ENCODE results near the gene NUDT13. TPM values are rescaled to one million over a fixed set of nuclear protein-coding genes. Genes with fewer than 3 reads are reported as not detected.
A peak's percentile ranks its signal among the peaks of the same experiment; 100 is the strongest.
"Not testable (repeated sequence)": the region's sequence is repeated elsewhere in the genome, so short reads cannot be mapped to it uniquely, and the experiment has no call there.

Gene NUDT13
- total RNA-seq, 1 donor from 2014 or later: 2.2 TPM

- DNase-seq (ENCODE audit: low spot score) (peak; percentile 99), ATAC-seq (peak; percentile 98)
- intact Hi-C loops (cut with DNase I): no loop called here
Observed at GRCh38 chr10:73096449-73097304, 13.6 kb upstream of the NUDT13 start, which contains the start of gene P4HA1. P4HA1 (minus strand) TSS chr10:73096866; CDS start chr10:73074883, 21,983 bp downstream.

- DNase-seq (ENCODE audit: low spot score): no peak
- intact Hi-C loops (cut with DNase I): no loop called here
- no peak for ATAC-seq
Observed at GRCh38 chr10:73097305-73097670, 13.0 kb upstream of the NUDT13 start.

GRCh38 chr10:73099141-73099540 is 11.1 kb upstream of the NUDT13 start:
- ATAC-seq (no peak), DNase-seq (ENCODE audit: low spot score) (no peak)

GRCh38 chr10:73106301-73106700 is 4.0 kb upstream of the NUDT13 start:
- intact Hi-C loops (cut with DNase I): no loop called here
- ATAC-seq (no peak), DNase-seq (ENCODE audit: low spot score) (no peak)

More at GRCh38 chr10:73099141-73099540, 11.1 kb upstream of the NUDT13 start:
- intact Hi-C loops (cut with DNase I): no loop called here

- intact Hi-C loops (cut with DNase I); DNase-seq (ENCODE audit: low spot score): not testable (repeated sequence)
Observed at GRCh38 chr10:73109248-73109652, 1.0 kb upstream of the NUDT13 start.

GRCh38 chr10:73112032-73112431 is 1.8 kb downstream of the NUDT13 start:
- DNase-seq (ENCODE audit: low spot score); ATAC-seq; intact Hi-C loops (cut with DNase I): not testable (repeated sequence)

More at GRCh38 chr10:73109248-73109652, 1.0 kb upstream of the NUDT13 start:
- not testable (repeated sequence) for ATAC-seq

GRCh38 chr10:73113551-73113950 is 3.3 kb downstream of the NUDT13 start:
- intact Hi-C loops (cut with DNase I): no loop called here
- DNase-seq (ENCODE audit: low spot score) (no peak), ATAC-seq (no peak)

- ATAC-seq: no peak
- intact Hi-C loops (cut with DNase I): no loop called here
- DNase-seq (ENCODE audit: low spot score): no peak
Observed at GRCh38 chr10:73116017-73116416, 5.8 kb downstream of the NUDT13 start.

GRCh38 chr10:73117976-73118743 is 7.9 kb downstream of the NUDT13 start:
- intact Hi-C loops (cut with DNase I): no loop called here
- ATAC-seq: no peak
- DNase-seq (ENCODE audit: low spot score): no peak

- DNase-seq (ENCODE audit: low spot score) (no peak), ATAC-seq (no peak)
- intact Hi-C loops (cut with DNase I): no loop called here
Observed at GRCh38 chr10:73119457-73119856, 9.2 kb downstream of the NUDT13 start.

GRCh38 chr10:73119952-73120351 is 9.7 kb downstream of the NUDT13 start:
- DNase-seq (ENCODE audit: low spot score) (no peak), ATAC-seq (no peak)
- intact Hi-C loops (cut with DNase I): no loop called here

GRCh38 chr10:73126343-73126742 is 16.1 kb downstream of the NUDT13 start:
- intact Hi-C loops (cut with DNase I): no loop called here
- ATAC-seq: no peak

GRCh38 chr10:73131301-73131700 is 21.0 kb downstream of the NUDT13 start:
- ATAC-seq: no peak
- intact Hi-C loops (cut with DNase I): no loop called here

More at GRCh38 chr10:73126343-73126742, 16.1 kb downstream of the NUDT13 start:
- no peak for DNase-seq (ENCODE audit: low spot score)

GRCh38 chr10:73131913-73132686 is 21.8 kb downstream of the NUDT13 start:
- no peak for DNase-seq (ENCODE audit: low spot score)
- ATAC-seq: no peak
- intact Hi-C loops (cut with DNase I): no loop called here

More at GRCh38 chr10:73131301-73131700, 21.0 kb downstream of the NUDT13 start:
- no peak for DNase-seq (ENCODE audit: low spot score)

- intact Hi-C loops (cut with DNase I): no loop called here
- ATAC-seq (no peak), DNase-seq (ENCODE audit: low spot score) (no peak)
Observed at GRCh38 chr10:73134727-73135126, 24.5 kb downstream of the NUDT13 start.

GRCh38 chr10:73136627-73137026 is 26.4 kb downstream of the NUDT13 start:
- no peak for DNase-seq (ENCODE audit: low spot score)
- intact Hi-C loops (cut with DNase I): no loop called here
- ATAC-seq: no peak

GRCh38 chr10:73139251-73139650 is 29.0 kb downstream of the NUDT13 start:
- no peak for ATAC-seq
- intact Hi-C loops (cut with DNase I): no loop called here
- no peak for DNase-seq (ENCODE audit: low spot score)

- intact Hi-C loops (cut with DNase I): loop anchor here (5.0 kb wide), 1 partner anchor 1876 kb away; no protein-coding TSS in a partner anchor
- DNase-seq (ENCODE audit: low spot score) (no peak), ATAC-seq (no peak)
Observed at GRCh38 chr10:73141603-73142002, 31.3 kb downstream of the NUDT13 start.

All from sciatic nerve (tissue), 2 donors.